Kidney (tissue), 14 donors: ENCODE data around the gene KRT36. TPM values are rescaled to one million over a fixed set of nuclear protein-coding genes. Genes with fewer than 3 reads are reported as not detected.

Experiments used
- DNase-seq, 5 donors: peaks; one replicate each; pipeline ENCODE4 v3.0.0-alpha.2; 2013 to 2020
- FAIRE-seq: peaks from 2 replicates; lab custom pipeline; 2012; peaks lifted over from hg19 to GRCh38; lab: Jason Lieb, UNC
- H3K27ac ChIP-seq, 2 donors: one replicate each; pipeline ENCODE4 v1.7.0; 2013; ENCODE audit warnings: low read depth in 2 of 2, low read length in 2 of 2, inconsistent platforms in 1 of 2
- H3K27me3 ChIP-seq: one replicate; pipeline ENCODE4 v1.7.1; 2013; ENCODE audit warnings: low read length, inconsistent platforms; ENCODE audit not compliant: control insufficient read depth, insufficient read depth
- H3K36me3 ChIP-seq, 3 donors: one replicate each; pipeline versions ENCODE4 v1.7.0 to v1.7.1; 2013; ENCODE audit warnings: low read length in 3 of 3, control low read depth in 1 of 3, inconsistent platforms in 1 of 3; ENCODE audit not compliant: insufficient read depth in 3 of 3, control insufficient read depth in 2 of 3
- H3K4me1 ChIP-seq, 3 donors: one replicate each; pipeline versions ENCODE4 v1.7.0 to v1.7.1; 2013; ENCODE audit warnings: low read length in 3 of 3, inconsistent platforms in 1 of 3, low read depth in 1 of 3; ENCODE audit not compliant: control insufficient read depth in 2 of 3, insufficient read depth in 2 of 3
- H3K4me3 ChIP-seq, 3 donors: one replicate each; pipeline versions ENCODE4 v1.7.0 to v1.8.1; 2013; ENCODE audit warnings: low read length in 3 of 3, control low read depth in 1 of 3, inconsistent platforms in 1 of 3
- H3K9ac ChIP-seq, 3 donors: one replicate each; pipeline versions ENCODE4 v1.7.0 to v1.7.1; 2013; ENCODE audit warnings: low read length in 3 of 3, control low read depth in 1 of 3, inconsistent platforms in 1 of 3
- H3K9me3 ChIP-seq, 3 donors: one replicate each; pipeline versions ENCODE4 v1.7.0 to v1.7.1; 2013; ENCODE audit warnings: low read length in 3 of 3, control low read depth in 1 of 3, inconsistent platforms in 1 of 3; ENCODE audit not compliant: control insufficient read depth in 2 of 3, insufficient read depth in 1 of 3
- intact Hi-C: fragments of 100-400 bp; cut with DNase I; formaldehyde crosslinking; loops from one replicate; pipeline ENCODE4 v1.11.1; 2022
- polyA plus RNA-seq: library from polyadenylated mRNA; stranded (reverse); fragments of 350-450 nt; fragmentation: Illumina TruSeq; extraction: RNeasy Lipid Tissue Mini Kit (QIAGEN cat#74804); gene quantifications from one replicate; pipeline ENCODE4 v1.2.3, GENCODE V29; 2014; ENCODE audit warnings: low read depth, low replicate concordance; ENCODE audit not compliant: insufficient read depth
- total RNA-seq: library from RNA; stranded (reverse); fragmentation: NEBNext Ultra II Directional; extraction: Animal tissue kit (Norgen Biotek cat#: 25700); gene quantifications from one replicate; pipeline ENCODE4 v1.2.1, GENCODE V29; 2021
- TF ChIP-seq, protein P1 (sequence below): IDR thresholded peaks from 3 replicates; pipeline ENCODE4 v1.5.1; 2012; ENCODE audit warnings: mild to moderate bottlenecking, moderate library complexity, borderline replicate concordance; ENCODE audit not compliant: insufficient read depth; ENCODE audit errors: extremely low read depth
- donor health status: control.
- donor health status: control.
- donor health status: control.
- donor health status: control.
- donor health status: control.
- donor health status: DM: yes; HTN: yes; CAD: no.
- donor health status: Normal renal cell carcinoma (clear cell type).

The KRT36 gene
- total and polyA plus RNA-seq, 2 donors from 2014 or later = not detected

DNA sequence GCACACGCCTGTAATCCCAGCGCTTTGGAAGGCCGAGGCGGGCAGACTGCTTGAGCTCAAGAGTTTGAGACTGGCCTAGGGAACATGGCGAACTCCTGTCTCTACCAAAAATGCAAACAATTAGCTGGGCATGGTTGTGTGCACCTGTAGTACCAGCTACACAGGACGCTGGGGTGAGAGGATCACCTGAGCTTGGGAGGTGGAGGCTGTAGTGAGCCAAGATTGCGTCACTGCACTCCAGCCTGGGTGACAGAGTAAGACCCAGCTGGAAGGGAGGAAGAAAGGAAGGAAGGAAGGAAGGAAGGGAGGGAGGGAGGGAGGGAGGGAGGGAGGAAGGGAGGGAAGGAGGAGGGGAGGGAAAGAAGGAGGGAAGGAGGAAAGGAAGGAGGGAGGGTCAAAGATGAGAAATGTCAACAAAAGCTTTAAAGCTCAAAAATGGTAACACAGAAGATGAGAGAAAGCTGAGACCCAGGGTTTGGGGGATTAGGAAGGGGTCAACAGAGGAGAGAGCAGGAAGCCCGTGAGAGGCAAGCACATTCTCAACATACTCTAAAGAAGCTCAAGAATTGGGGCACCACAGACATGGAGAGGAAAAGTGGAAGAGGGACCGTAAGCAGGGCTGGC, 43.3 kb upstream of the KRT36 start:
- TF ChIP-seq, protein P1, sequence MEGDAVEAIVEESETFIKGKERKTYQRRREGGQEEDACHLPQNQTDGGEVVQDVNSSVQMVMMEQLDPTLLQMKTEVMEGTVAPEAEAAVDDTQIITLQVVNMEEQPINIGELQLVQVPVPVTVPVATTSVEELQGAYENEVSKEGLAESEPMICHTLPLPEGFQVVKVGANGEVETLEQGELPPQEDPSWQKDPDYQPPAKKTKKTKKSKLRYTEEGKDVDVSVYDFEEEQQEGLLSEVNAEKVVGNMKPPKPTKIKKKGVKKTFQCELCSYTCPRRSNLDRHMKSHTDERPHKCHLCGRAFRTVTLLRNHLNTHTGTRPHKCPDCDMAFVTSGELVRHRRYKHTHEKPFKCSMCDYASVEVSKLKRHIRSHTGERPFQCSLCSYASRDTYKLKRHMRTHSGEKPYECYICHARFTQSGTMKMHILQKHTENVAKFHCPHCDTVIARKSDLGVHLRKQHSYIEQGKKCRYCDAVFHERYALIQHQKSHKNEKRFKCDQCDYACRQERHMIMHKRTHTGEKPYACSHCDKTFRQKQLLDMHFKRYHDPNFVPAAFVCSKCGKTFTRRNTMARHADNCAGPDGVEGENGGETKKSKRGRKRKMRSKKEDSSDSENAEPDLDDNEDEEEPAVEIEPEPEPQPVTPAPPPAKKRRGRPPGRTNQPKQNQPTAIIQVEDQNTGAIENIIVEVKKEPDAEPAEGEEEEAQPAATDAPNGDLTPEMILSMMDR = no peak
- no peak overlapping the region for H3K27ac ChIP-seq
- no peak overlapping the region for H3K4me3 ChIP-seq
- intact Hi-C loops = no loop called here
- H3K27me3 ChIP-seq = no peaks in the 10 kb centered on the region
- no peaks in the 10 kb centered on the region for H3K9me3 ChIP-seq
- no peaks in the 10 kb centered on the region for H3K36me3 ChIP-seq
- peak in 1 of 5 donors; percentile 42 for DNase-seq
- no peak overlapping the region for H3K9ac ChIP-seq
- no peak for FAIRE-seq
- peaks cover 0 to 7% (median 0%) of the 10 kb centered on the region in 3 donors for H3K4me1 ChIP-seq

DNA sequence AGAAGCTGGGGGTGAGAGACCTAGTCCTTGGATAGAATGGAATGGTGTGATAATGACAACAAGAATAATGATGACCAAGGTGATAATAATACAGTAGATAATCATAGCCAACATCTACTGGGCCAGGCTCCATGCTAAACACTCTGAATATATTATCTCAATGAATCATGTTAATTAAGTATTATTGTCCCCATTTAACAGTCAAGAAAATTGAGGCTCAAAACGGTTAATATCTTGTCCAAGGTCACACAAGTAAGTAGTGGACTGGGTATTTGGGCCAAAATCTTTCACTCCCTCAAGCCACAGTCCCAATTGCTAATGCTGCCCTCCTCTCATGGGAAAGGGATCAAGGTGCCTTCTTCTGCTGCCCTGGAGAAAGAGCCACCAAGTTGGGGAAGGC, 42.3 kb upstream of the KRT36 start:
- peak overlapping the region in 1 of 2 donors; percentile 32 for H3K27ac ChIP-seq
- no peak overlapping the region for H3K9ac ChIP-seq
- no peak overlapping the region for H3K4me3 ChIP-seq
- no peak for FAIRE-seq
- TF ChIP-seq, protein P1 = no peak
- intact Hi-C loops = no loop called here
- no peaks in the 10 kb centered on the region for H3K36me3 ChIP-seq
- H3K27me3 ChIP-seq = no peaks in the 10 kb centered on the region
- no peak for DNase-seq
- peaks cover 0 to 7% (median 0%) of the 10 kb centered on the region in 3 donors for H3K4me1 ChIP-seq
- H3K9me3 ChIP-seq = no peaks in the 10 kb centered on the region

DNA sequence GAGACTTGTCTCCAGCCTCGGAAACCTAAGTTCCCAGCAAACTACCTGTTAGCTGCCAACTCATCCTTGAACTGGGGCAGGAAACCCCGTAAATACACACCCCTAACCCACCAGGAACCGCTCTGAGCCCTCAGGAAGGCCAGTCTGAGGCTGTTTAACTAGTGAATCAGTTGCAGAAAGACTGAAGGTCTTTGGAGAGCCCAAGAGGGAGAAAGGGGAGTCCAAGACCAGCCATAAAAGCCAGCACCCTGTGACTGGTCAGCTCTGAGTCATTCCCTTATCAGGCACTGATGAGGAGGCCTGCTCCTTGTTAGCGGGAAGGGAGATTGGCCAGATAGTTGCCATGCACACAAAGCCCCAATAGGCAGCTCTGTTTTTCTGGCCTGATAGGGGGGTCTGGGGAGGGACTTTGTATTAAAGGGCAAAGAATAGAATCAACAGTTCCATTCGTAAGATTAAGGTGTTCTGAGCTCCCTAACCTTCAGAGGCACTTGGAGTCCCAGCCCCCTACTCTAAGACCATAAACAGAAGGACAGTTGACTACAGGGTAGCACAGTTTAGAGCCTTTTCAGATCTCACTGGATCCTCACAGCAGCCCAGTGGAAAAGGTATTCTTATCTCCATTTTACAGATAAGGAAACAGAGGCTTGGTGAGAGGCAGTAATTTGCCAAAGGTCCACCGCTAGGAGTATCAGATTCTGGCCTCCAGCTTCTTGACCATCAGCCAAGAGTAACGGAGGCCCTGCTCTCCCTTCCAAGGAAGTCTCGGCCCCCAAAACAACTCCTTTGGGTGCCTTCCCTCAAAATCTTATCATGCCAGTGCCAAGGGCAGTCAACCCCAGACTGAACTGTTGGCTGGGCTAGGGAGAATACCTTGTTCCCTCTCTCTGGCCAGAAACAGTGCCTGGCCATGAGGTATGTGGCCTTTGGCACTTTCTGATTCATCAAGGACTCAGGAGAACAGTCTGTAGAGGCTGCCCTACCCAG, 40.6 kb upstream of the KRT36 start:
- peak in 4 of 5 donors; percentile 26 to 61 (median 54) for DNase-seq
- TF ChIP-seq, protein P1 = no peak
- intact Hi-C loops = no loop called here
- Histone ChIP-seq H3K4me1 (peaks cover 0 to 7% (median 0%) of the 10 kb centered on the region in 3 donors), H3K36me3 (no peaks in the 10 kb centered on the region), H3K27me3 (no peaks in the 10 kb centered on the region), H3K4me3 (no peak overlapping the region), H3K27ac (peak overlapping the region; percentile 56 to 58), H3K9me3 (no peaks in the 10 kb centered on the region), H3K9ac (no peak overlapping the region)
- FAIRE-seq = no peak
